ENCODE results near the gene CD2BP2. TPM values are rescaled to one million over a fixed set of nuclear protein-coding genes. Genes with fewer than 3 reads are reported as not detected.

Gene CD2BP2
- total RNA-seq, 1 experiment from 2014 or later, result 45.4 TPM

GRCh38 chr16:30368792-30369090, 13.6 kb upstream of the CD2BP2 start:
- H3K4me2 ChIP-seq (ENCODE audit: low read depth, low read length, poor library complexity, severe bottlenecking), result peak overlapping the region; percentile 92
- no peaks in the 10 kb centered on the region for H3K9me3 ChIP-seq (ENCODE audit: low read length)
- H3K79me2 ChIP-seq (ENCODE audit: low read length), result peaks cover 56% of the 10 kb centered on the region
- peaks cover 24% of the 10 kb centered on the region for H4K20me1 ChIP-seq (ENCODE audit: insufficient read depth, low read depth, low read length)
- no peak for DNase-seq
- no peaks in the 10 kb centered on the region for H3K27me3 ChIP-seq (ENCODE audit: low read length)
- no peaks in the 10 kb centered on the region for H3K9me2 ChIP-seq (replicated peaks; ENCODE audit: insufficient read depth, low read length)
- peaks cover 12% of the 10 kb centered on the region; the same call in 1 of the 2 replicates for H3K36me3 ChIP-seq (ENCODE audit: insufficient read depth, low read length)
- H3K9ac ChIP-seq (ENCODE audit: low read length), result peak overlapping the region; percentile 98
- H3K4me3 ChIP-seq (ENCODE audit: low read length), result peak overlapping the region; percentile 85
- H3K4me1 ChIP-seq (ENCODE audit: low read length), result peaks cover 38% of the 10 kb centered on the region
- peak overlapping the region; percentile 71 for H3K27ac ChIP-seq (ENCODE audit: low read length)
- no peak overlapping the region for H2AFZ ChIP-seq (ENCODE audit: low read length)

- no peak overlapping the region for H2AFZ ChIP-seq (ENCODE audit: low read length)
- H3K79me2 ChIP-seq (ENCODE audit: low read length), result peaks cover 61% of the 10 kb centered on the region
- peaks cover 38% of the 10 kb centered on the region for H3K4me1 ChIP-seq (ENCODE audit: low read length)
- no peaks in the 10 kb centered on the region for H3K9me3 ChIP-seq (ENCODE audit: low read length)
- H3K9me2 ChIP-seq (replicated peaks; ENCODE audit: insufficient read depth, low read length), result no peaks in the 10 kb centered on the region
- DNase-seq, result no peak
- H4K20me1 ChIP-seq (ENCODE audit: insufficient read depth, low read depth, low read length), result peaks cover 24% of the 10 kb centered on the region
- peaks cover 14% of the 10 kb centered on the region; the same call in 1 of the 2 replicates for H3K36me3 ChIP-seq (ENCODE audit: insufficient read depth, low read length)
- H3K27me3 ChIP-seq (ENCODE audit: low read length), result no peaks in the 10 kb centered on the region
- peak overlapping the region; percentile 71 for H3K27ac ChIP-seq (ENCODE audit: low read length)
- peak overlapping the region; percentile 92 for H3K4me2 ChIP-seq (ENCODE audit: low read depth, low read length, poor library complexity, severe bottlenecking)
- peak overlapping the region; percentile 98 for H3K9ac ChIP-seq (ENCODE audit: low read length)
- H3K4me3 ChIP-seq (ENCODE audit: low read length), result peak overlapping the region; percentile 85
Measured at GRCh38 chr16:30368122-30368791, 13.1 kb upstream of the CD2BP2 start.

GRCh38 chr16:30367349-30368009, 12.4 kb upstream of the CD2BP2 start:
- Histone ChIP-seq H3K4me2 (ENCODE audit: low read depth, low read length, poor library complexity, severe bottlenecking) (peak overlapping the region; percentile 92), H3K9me3 (ENCODE audit: low read length) (no peaks in the 10 kb centered on the region), H3K79me2 (ENCODE audit: low read length) (peaks cover 69% of the 10 kb centered on the region), H4K20me1 (ENCODE audit: insufficient read depth, low read depth, low read length) (peaks cover 24% of the 10 kb centered on the region), H3K27me3 (ENCODE audit: low read length) (no peaks in the 10 kb centered on the region), H3K4me3 (ENCODE audit: low read length) (peak overlapping the region; percentile 85), H3K9ac (ENCODE audit: low read length) (peak overlapping the region; percentile 98), H3K36me3 (ENCODE audit: insufficient read depth, low read length) (peaks cover 18% of the 10 kb centered on the region; the same call in 1 of the 2 replicates), H3K4me1 (ENCODE audit: low read length) (peaks cover 33% of the 10 kb centered on the region), H2AFZ (ENCODE audit: low read length) (no peak overlapping the region), H3K9me2 (replicated peaks; ENCODE audit: insufficient read depth, low read length) (no peaks in the 10 kb centered on the region), H3K27ac (ENCODE audit: low read length) (peak overlapping the region; percentile 71; the same call in 1 of the 2 replicates)
- DNase-seq, result no peak

DNA sequence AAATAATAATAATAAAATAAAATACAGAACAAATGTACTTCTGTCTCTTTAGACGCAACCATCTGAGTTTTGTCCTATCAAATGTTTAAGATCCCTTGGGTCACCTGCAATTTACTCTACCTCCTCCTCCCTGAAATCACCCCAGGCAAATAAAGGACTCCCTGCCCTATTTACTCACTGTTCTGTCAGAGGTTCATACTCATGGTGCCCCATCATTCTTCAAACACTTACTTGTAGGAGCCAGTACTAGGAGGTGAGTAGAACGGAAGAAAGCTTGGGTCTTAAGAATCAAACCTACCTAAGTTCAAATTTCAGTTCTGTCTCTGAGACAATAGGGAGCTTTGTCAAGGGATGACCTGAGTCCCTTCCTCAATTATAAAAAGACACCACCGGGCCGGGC, 11.4 kb upstream of the CD2BP2 start:
- no peak overlapping the region for H3K4me3 ChIP-seq (ENCODE audit: low read length)
- peak overlapping the region; percentile 92 for H3K4me2 ChIP-seq (ENCODE audit: low read depth, low read length, poor library complexity, severe bottlenecking)
- no peak for DNase-seq
- H4K20me1 ChIP-seq (ENCODE audit: insufficient read depth, low read depth, low read length), result peaks cover 24% of the 10 kb centered on the region
- H3K36me3 ChIP-seq (ENCODE audit: insufficient read depth, low read length), result peaks cover 21% of the 10 kb centered on the region; the same call in 1 of the 2 replicates
- no peaks in the 10 kb centered on the region for H3K9me2 ChIP-seq (replicated peaks; ENCODE audit: insufficient read depth, low read length)
- H2AFZ ChIP-seq (ENCODE audit: low read length), result no peak overlapping the region
- no peaks in the 10 kb centered on the region for H3K9me3 ChIP-seq (ENCODE audit: low read length)
- peaks cover 74% of the 10 kb centered on the region for H3K79me2 ChIP-seq (ENCODE audit: low read length)
- peaks cover 23% of the 10 kb centered on the region for H3K4me1 ChIP-seq (ENCODE audit: low read length)
- H3K27ac ChIP-seq (ENCODE audit: low read length), result no peak overlapping the region
- H3K9ac ChIP-seq (ENCODE audit: low read length), result no peak overlapping the region
- H3K27me3 ChIP-seq (ENCODE audit: low read length), result no peaks in the 10 kb centered on the region

GRCh38 chr16:30365200-30365599, 10.1 kb upstream of the CD2BP2 start:
- no peak overlapping the region for H3K4me2 ChIP-seq (ENCODE audit: low read depth, low read length, poor library complexity, severe bottlenecking)

DNA sequence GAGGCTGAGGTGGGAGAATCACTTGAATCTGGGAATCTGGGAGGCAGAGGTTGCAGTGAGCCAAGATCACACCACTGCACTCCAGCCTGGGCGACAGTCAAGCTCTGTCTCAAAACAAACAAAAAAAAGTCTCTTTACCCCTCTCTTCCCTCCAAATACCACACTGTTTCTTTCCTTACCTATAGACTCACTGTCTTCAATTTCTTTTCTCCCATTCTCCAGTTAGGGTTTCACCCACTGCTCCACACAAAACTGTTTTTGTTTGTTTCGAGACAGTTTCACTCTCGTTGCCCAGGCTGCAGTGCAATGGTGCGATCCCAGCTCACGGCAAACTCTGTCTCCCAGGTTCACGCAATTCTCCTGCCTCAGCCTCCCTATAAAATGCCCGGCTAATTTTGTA, 6.1 kb upstream of the CD2BP2 start:
- Histone ChIP-seq H3K9me3 (ENCODE audit: low read length) (no peaks in the 10 kb centered on the region), H3K4me2 (ENCODE audit: low read depth, low read length, poor library complexity, severe bottlenecking) (no peak overlapping the region), H3K9ac (ENCODE audit: low read length) (no peak overlapping the region), H3K36me3 (ENCODE audit: insufficient read depth, low read length) (peaks cover 21% of the 10 kb centered on the region; the same call in 1 of the 2 replicates), H3K27me3 (ENCODE audit: low read length) (no peaks in the 10 kb centered on the region), H3K9me2 (replicated peaks; ENCODE audit: insufficient read depth, low read length) (no peaks in the 10 kb centered on the region), H3K79me2 (ENCODE audit: low read length) (peaks cover 49% of the 10 kb centered on the region), H2AFZ (ENCODE audit: low read length) (no peak overlapping the region), H3K4me3 (ENCODE audit: low read length) (no peak overlapping the region), H4K20me1 (ENCODE audit: insufficient read depth, low read depth, low read length) (no peaks in the 10 kb centered on the region; the same call in 1 of the 2 replicates), H3K27ac (ENCODE audit: low read length) (no peak overlapping the region), H3K4me1 (ENCODE audit: low read length) (peaks cover 18% of the 10 kb centered on the region)
- DNase-seq, result no peak

More at GRCh38 chr16:30365200-30365599, 10.1 kb upstream of the CD2BP2 start:
- Histone ChIP-seq H3K4me3 (ENCODE audit: low read length) (no peak overlapping the region), H2AFZ (ENCODE audit: low read length) (no peak overlapping the region), H3K9me2 (replicated peaks; ENCODE audit: insufficient read depth, low read length) (no peaks in the 10 kb centered on the region), H4K20me1 (ENCODE audit: insufficient read depth, low read depth, low read length) (peaks cover 24% of the 10 kb centered on the region), H3K27ac (ENCODE audit: low read length) (no peak overlapping the region), H3K36me3 (ENCODE audit: insufficient read depth, low read length) (peaks cover 21% of the 10 kb centered on the region; the same call in 1 of the 2 replicates), H3K27me3 (ENCODE audit: low read length) (no peaks in the 10 kb centered on the region), H3K79me2 (ENCODE audit: low read length) (peaks cover 82% of the 10 kb centered on the region), H3K4me1 (ENCODE audit: low read length) (peaks cover 19% of the 10 kb centered on the region), H3K9ac (ENCODE audit: low read length) (no peak overlapping the region), H3K9me3 (ENCODE audit: low read length) (no peaks in the 10 kb centered on the region)
- no peak for DNase-seq

DNA sequence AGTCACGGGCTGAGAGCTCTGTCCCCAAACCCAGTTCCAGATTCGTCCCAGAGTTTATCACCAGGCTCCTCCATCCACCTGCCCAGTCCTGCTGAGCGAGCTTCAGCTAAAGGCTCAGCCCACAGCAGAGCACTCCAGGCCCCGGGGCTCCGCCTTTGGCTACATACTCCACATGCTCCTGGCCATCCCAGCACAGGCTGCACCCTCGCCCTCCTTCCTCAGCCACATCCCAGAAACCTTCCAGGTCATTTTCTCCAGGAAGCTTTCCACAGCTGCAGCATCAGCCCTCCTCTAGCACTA, 4.7 kb upstream of the CD2BP2 start:
- Histone ChIP-seq H3K4me3 (ENCODE audit: low read length) (no peak overlapping the region), H3K27me3 (ENCODE audit: low read length) (no peaks in the 10 kb centered on the region), H3K9ac (ENCODE audit: low read length) (no peak overlapping the region), H4K20me1 (ENCODE audit: insufficient read depth, low read depth, low read length) (no peaks in the 10 kb centered on the region; the same call in 1 of the 2 replicates), H3K4me1 (ENCODE audit: low read length) (peaks cover 28% of the 10 kb centered on the region), H3K79me2 (ENCODE audit: low read length) (peaks cover 38% of the 10 kb centered on the region), H3K36me3 (ENCODE audit: insufficient read depth, low read length) (peaks cover 15% of the 10 kb centered on the region; the same call in 1 of the 2 replicates), H3K9me3 (ENCODE audit: low read length) (no peaks in the 10 kb centered on the region), H3K9me2 (replicated peaks; ENCODE audit: insufficient read depth, low read length) (no peaks in the 10 kb centered on the region), H2AFZ (ENCODE audit: low read length) (no peak overlapping the region), H3K27ac (ENCODE audit: low read length) (no peak overlapping the region), H3K4me2 (ENCODE audit: low read depth, low read length, poor library complexity, severe bottlenecking) (no peak overlapping the region)
- no peak for DNase-seq

- no peak for DNase-seq
- H2AFZ ChIP-seq (ENCODE audit: low read length), result no peak overlapping the region
Measured at GRCh38 chr16:30358990-30359870, 4.1 kb upstream of the CD2BP2 start.

More at GRCh38 chr16:30358990-30359870, 4.1 kb upstream of the CD2BP2 start:
- H3K4me2 ChIP-seq (ENCODE audit: low read depth, low read length, poor library complexity, severe bottlenecking), result no peak overlapping the region
- peaks cover 38% of the 10 kb centered on the region for H3K79me2 ChIP-seq (ENCODE audit: low read length)
- H3K27me3 ChIP-seq (ENCODE audit: low read length), result no peaks in the 10 kb centered on the region
- H3K27ac ChIP-seq (ENCODE audit: low read length), result no peak overlapping the region
- no peaks in the 10 kb centered on the region for H4K20me1 ChIP-seq (ENCODE audit: insufficient read depth, low read depth, low read length)
- no peak overlapping the region for H3K4me3 ChIP-seq (ENCODE audit: low read length)
- peaks cover 28% of the 10 kb centered on the region for H3K4me1 ChIP-seq (ENCODE audit: low read length)
- H3K9me2 ChIP-seq (replicated peaks; ENCODE audit: insufficient read depth, low read length), result no peaks in the 10 kb centered on the region
- H3K9me3 ChIP-seq (ENCODE audit: low read length), result no peaks in the 10 kb centered on the region
- H3K9ac ChIP-seq (ENCODE audit: low read length), result no peak overlapping the region
- H3K36me3 ChIP-seq (ENCODE audit: insufficient read depth, low read length), result peaks cover 9% of the 10 kb centered on the region; the same call in 1 of the 2 replicates
